Activated CD4-positive, alpha-beta T cell treated with anti-CD3 and anti-CD28 coated beads for 1 hour (primary cell): Measurements from ENCODE around the gene MARCHF5.
"Not testable (repeated sequence)": the region's sequence is repeated elsewhere in the genome, so short reads cannot be mapped to it uniquely, and the experiment has no call there.

Source experiments
- DNase-seq: peaks from one replicate; pipeline ENCODE4 v3.0.0-alpha.2; 2020

Gene MARCHF5

GRCh38 chr10:92305133-92306072 is 14.4 kb downstream of the MARCHF5 start:
- DNase-seq, result no peak

GRCh38 chr10:92309272-92309671 is 18.3 kb downstream of the MARCHF5 start:
- DNase-seq, result no peak

- no peak for DNase-seq
These were observed 22.8 kb downstream of the MARCHF5 start for GRCh38 chr10:92313750-92314149.

GRCh38 chr10:92316610-92317009 is 25.6 kb downstream of the MARCHF5 start:
- DNase-seq, result no peak

GRCh38 chr10:92323079-92323478 is 32.1 kb downstream of the MARCHF5 start:
- DNase-seq, result no peak

- no peak for DNase-seq
These were observed 36.8 kb downstream of the MARCHF5 start for GRCh38 chr10:92327445-92328433.

- DNase-seq, result no peak
These were observed 38.0 kb downstream of the MARCHF5 start for GRCh38 chr10:92328993-92329392.

- not testable (repeated sequence) for DNase-seq
These were observed 39.0 kb downstream of the MARCHF5 start for GRCh38 chr10:92329927-92330326.

- DNase-seq, result no peak
These were observed 51.8 kb downstream of the MARCHF5 start for GRCh38 chr10:92342796-92343195.

- not testable (repeated sequence) for DNase-seq
These were observed 54.6 kb downstream of the MARCHF5 start for GRCh38 chr10:92345575-92345974.

- not testable (repeated sequence) for DNase-seq
These were observed 56.2 kb downstream of the MARCHF5 start for GRCh38 chr10:92347035-92347676.

GRCh38 chr10:92350411-92350810 is 59.4 kb downstream of the MARCHF5 start:
- no peak for DNase-seq

GRCh38 chr10:92354587-92354986 is 63.6 kb downstream of the MARCHF5 start:
- no peak for DNase-seq

- DNase-seq, result no peak
These were observed 65.1 kb downstream of the MARCHF5 start for GRCh38 chr10:92356041-92356440.

- DNase-seq, result no peak
These were observed 72.5 kb downstream of the MARCHF5 start for GRCh38 chr10:92363498-92363897.

- no peak for DNase-seq
These were observed 75.5 kb downstream of the MARCHF5 start for GRCh38 chr10:92366412-92367021.

- no peak for DNase-seq
These were observed 87.0 kb downstream of the MARCHF5 start for GRCh38 chr10:92377962-92378361.

- no peak for DNase-seq
These were observed 90.6 kb downstream of the MARCHF5 start for GRCh38 chr10:92381543-92381954.

- DNase-seq, result no peak
These were observed 91.7 kb downstream of the MARCHF5 start for GRCh38 chr10:92382631-92383030.

- no peak for DNase-seq
These were observed 93.8 kb downstream of the MARCHF5 start for GRCh38 chr10:92384741-92385140.

GRCh38 chr10:92385831-92386230 is 94.9 kb downstream of the MARCHF5 start:
- no peak for DNase-seq

GRCh38 chr10:92387289-92387940 is 96.4 kb downstream of the MARCHF5 start:
- no peak for DNase-seq
